Fibroblast of upper back skin (primary cell): ENCODE measurements around the gene TAS2R43.
"Not testable (repeated sequence)": the region's sequence is repeated elsewhere in the genome, so short reads cannot be mapped to it uniquely, and the experiment has no call there.

ENCODE experiments used
- DNase-seq: peaks from one replicate; pipeline ENCODE4 v3.0.0-alpha.2; 2013

The TAS2R43 gene

GRCh38 chr12:11092128-11092527, at the start of gene TAS2R43:
TAS2R43 (minus strand) TSS chr12:11092313; CDS start chr12:11092229, 84 bp downstream.
- DNase-seq: no peak

- DNase-seq: peak; percentile 8
Observed at GRCh38 chr12:11136075-11136474, 44.0 kb upstream of the TAS2R43 start.

- no peak for DNase-seq
Observed at GRCh38 chr12:11134305-11134704, 42.2 kb upstream of the TAS2R43 start, which contains the start of gene TAS2R30. TAS2R30 (minus strand) TSS chr12:11134644; CDS start chr12:11134244, 400 bp downstream.

GRCh38 chr12:11133816-11134215, 41.7 kb upstream of the TAS2R43 start:
- DNase-seq: no peak

- DNase-seq: no peak
Observed at GRCh38 chr12:11133162-11133561, 41.0 kb upstream of the TAS2R43 start.

- no peak for DNase-seq
Observed at GRCh38 chr12:11130999-11131398, 38.9 kb upstream of the TAS2R43 start.

GRCh38 chr12:11130382-11130781, 38.3 kb upstream of the TAS2R43 start:
- no peak for DNase-seq

GRCh38 chr12:11114130-11114529, 22.0 kb upstream of the TAS2R43 start:
- not testable (repeated sequence) for DNase-seq

GRCh38 chr12:11111213-11111612, 19.1 kb upstream of the TAS2R43 start:
- DNase-seq: not testable (repeated sequence)

- no peak for DNase-seq
Observed at GRCh38 chr12:11108862-11109261, 16.7 kb upstream of the TAS2R43 start.

GRCh38 chr12:11107719-11108118, 15.6 kb upstream of the TAS2R43 start:
- no peak for DNase-seq

- no peak for DNase-seq
Observed at GRCh38 chr12:11106288-11106687, 14.2 kb upstream of the TAS2R43 start.

GRCh38 chr12:11105546-11105945, 13.4 kb upstream of the TAS2R43 start:
- DNase-seq: no peak

- DNase-seq: not testable (repeated sequence)
Observed at GRCh38 chr12:11094910-11095309, 2.8 kb upstream of the TAS2R43 start.

- no peak for DNase-seq
Observed at GRCh38 chr12:11089246-11089645, 2.9 kb downstream of the TAS2R43 start.

- DNase-seq: no peak
Observed at GRCh38 chr12:11085419-11085818, 6.7 kb downstream of the TAS2R43 start.

- DNase-seq: no peak
Observed at GRCh38 chr12:11081987-11082386, 10.1 kb downstream of the TAS2R43 start.

- no peak for DNase-seq
Observed at GRCh38 chr12:11078246-11078645, 13.9 kb downstream of the TAS2R43 start.

- DNase-seq: no peak
Observed at GRCh38 chr12:11075642-11076041, 16.5 kb downstream of the TAS2R43 start.

- DNase-seq: no peak
Observed at GRCh38 chr12:11071414-11071813, 20.7 kb downstream of the TAS2R43 start.

- DNase-seq: no peak
Observed at GRCh38 chr12:11070999-11071398, 21.1 kb downstream of the TAS2R43 start.

GRCh38 chr12:11069854-11070365, 22.2 kb downstream of the TAS2R43 start:
- DNase-seq: no peak

- DNase-seq: peak; percentile 25
Observed at GRCh38 chr12:11067514-11067913, 24.6 kb downstream of the TAS2R43 start.

GRCh38 chr12:11062194-11062593, 29.9 kb downstream of the TAS2R43 start, which contains the start of gene TAS2R46:
TAS2R46 (minus strand) TSS chr12:11062294; CDS start chr12:11062294, 0 bp downstream.
- DNase-seq: not testable (repeated sequence)

- no peak for DNase-seq
Observed at GRCh38 chr12:11059784-11060183, 32.3 kb downstream of the TAS2R43 start.
